HG03097 (cell line): ENCODE data around the gene DNAH8.

Experiments used
- ATAC-seq: cut with Tn5 transposase; IDR thresholded peaks from one replicate; pipeline ENCODE4 v1.9.1; 2021; ENCODE audit not compliant: unreplicated experiment, low FRiP score

The DNAH8 gene

DNA sequence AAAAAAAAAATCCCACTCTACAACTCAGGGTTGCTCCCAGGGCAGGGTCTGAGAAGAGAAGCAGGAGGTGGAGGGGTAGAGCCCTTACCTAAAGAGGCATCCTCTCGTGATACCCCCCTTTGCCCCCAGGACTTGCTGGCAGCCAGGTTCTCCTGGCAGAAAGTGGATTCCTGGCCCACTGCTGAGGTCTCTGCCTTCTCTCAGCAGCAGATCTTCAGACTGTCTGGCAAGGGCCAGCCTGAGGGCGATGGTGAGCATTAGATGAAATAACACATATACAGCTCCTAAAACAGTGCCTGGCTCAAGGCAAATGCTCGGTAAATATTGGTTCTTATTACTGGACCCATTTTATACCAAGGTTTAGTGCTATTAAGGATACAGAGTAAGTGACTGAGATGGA, 328.7 kb downstream of the DNAH8 start:
- ATAC-seq: no peak

DNA sequence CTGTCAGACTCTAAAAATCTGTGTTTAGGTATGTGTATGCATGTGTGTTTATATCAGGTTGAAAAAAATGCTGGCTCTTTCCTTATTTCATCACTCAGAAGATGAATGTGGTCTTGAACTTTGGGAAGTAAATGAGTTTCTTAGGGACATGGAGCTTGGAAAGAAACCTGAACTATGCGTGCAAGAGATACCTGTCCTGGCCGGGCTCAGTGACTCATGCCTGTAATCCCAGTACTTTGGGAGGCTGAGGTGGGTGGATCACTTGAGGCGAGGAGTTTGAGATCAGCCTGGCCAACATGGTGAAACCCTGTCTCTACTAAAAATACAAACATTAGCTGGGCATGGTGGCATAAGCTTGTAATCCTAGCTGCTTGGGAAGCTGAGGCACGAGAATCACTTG, 329.1 kb downstream of the DNAH8 start:
- ATAC-seq: no peak

DNA sequence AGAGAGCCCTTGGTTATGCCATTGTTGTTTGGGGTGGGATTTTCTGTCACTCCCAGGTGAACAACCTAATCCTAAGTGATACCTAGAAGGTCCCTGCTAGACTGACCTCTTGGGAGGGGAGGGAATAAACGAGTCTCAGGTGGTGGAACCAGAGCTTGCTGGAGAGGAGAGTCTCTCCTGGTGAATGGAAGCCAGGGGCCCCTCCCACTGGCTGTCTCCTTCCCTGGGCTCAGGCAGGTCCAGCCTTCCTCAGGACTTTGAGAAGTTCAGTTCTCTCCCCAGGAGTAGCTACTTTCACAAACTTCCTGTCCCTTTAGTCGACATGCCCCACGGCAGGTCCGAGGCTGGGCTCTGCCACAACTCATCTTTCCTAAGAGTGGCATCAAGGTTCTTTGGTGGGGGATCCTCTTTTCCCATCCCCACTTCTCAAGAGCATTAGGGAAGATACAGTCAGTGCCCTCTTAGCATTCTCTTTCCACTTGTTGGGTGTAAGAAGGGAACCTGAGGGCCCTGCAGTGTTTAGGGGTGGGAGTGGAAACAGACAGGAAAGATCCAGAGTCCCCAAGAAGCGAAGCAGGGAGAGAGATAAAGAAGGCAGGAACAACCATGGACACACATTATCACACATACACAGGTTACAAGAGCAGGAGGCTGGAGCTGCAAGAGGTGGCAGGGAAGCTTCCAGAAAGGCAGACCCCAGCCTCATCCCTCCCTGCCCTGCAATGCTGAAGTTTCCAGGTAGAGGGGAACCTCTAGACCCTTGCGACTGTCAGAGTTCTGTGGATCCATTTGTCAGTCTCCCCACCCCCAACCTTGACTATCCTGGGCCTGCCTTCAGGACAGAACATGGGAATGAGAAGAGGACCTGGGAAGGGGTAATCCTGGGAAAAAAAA, 332.6 kb downstream of the DNAH8 start:
- ATAC-seq: no peak

DNA sequence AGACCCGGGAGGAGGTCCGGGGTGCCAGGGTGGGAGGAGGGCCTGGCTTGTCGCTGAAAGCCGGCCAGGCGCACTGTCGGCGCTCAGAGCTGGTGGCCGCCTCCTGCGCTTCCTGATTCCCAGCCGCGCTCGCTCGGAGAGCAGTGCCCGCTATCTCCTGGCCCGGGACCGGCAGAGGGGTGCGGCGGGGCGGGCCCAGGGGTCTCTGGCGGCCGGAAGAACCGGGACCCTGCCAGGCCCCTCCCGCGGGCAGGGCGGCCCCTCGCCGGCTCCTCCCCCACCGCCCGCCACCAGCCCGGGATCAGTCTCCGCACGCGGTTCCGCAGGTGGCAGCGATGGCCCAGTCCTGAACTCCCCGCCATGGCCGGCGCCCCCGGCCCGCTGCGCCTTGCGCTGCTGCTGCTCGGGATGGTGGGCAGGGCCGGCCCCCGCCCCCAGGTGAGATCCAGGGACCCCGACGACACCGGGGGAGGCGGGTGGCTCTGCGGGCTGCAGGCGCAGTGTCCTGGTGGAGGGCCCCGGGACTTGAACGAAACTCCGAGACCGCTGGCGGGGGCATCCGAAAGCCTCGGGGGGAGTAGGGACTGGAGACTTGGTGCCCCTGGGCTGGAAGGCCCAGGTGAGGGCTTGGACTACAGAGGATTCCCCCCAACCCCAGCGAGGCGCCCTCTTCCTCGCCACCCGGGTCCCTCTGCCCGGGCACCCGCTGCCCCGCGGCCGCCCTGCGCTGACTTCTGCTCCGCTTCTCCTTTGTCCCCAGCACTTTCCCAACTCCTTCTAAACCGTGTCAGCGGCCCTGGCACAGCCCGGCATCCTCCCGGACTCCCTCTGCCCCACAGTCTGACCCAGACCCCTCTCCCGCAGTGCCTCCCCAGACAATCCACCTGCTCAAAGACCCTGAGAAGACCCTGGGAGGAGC, 333.6 kb downstream of the DNAH8 start, which contains the start of gene GLP1R:
Gene GLP1R, plus strand, starts transcription at position 301 of the 919 bp plus-strand sequence. Its CDS starts 60 bp downstream, at position 361.
- ATAC-seq: no peak

DNA sequence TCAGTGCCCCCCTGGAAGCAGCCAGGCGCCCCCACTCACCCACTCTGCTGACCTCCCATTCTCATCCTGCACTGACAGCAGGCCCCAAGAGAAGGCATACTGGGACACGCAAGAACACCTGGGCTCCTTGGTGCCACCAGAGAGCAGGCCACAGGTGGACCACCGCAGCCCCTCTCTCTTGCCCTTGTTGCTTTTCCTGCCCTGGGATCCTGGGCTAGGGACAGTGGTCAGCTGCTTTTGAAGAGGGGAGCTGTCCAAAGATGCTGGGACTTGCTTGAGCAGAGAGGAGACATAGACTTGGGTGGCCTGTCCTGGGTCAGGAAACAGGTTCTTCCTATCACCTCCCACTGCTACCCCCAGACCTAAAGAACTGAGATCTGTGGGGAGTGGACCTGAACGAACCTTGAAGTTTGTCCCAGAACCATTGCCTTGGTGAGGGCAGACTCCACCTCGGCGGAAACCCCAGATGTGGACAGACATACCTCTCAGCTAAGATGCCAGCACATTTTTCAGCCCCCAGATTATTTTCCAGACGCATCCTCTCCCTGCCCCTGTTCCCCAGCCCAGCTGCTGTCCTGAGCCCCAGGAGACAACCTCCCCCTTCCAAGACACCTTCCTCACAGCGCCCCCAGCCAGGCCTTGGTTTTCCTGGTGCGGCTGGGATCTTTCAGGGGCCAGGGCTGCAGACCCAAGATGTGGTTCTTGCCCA, 334.6 kb downstream of the DNAH8 start:
- ATAC-seq: no peak

DNA sequence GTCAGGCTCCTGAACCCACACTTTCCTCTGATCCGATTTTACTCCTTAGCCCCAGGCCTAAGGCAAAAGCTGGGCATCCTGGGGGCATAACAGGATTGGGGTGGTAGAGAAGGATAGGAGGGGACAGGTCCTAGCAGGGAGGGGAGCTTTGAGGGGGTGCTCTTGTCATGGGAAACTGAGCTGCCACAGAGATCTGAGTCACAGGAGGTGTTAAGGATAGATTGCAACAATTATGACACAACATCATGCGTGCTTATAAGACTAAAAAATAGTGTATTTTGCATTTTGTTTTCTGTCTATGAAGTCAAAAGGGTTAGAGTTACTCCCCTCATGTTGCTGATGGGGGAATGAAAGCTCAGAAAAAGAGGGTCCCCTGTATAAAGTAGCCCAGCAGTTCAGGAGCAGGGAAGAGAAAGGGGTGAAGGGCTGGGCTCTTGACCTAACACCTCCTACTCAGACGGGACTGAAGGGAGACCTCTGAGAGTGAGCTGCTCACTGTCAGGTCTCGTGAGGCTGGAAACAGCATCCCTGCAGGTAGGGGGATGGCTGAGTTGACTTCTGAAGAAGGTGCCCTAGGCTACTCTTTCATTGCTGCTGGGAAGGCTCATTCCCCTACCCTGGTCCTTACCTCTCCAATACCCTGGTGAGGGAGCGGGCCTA, 335.5 kb downstream of the DNAH8 start:
- ATAC-seq: no peak

DNA sequence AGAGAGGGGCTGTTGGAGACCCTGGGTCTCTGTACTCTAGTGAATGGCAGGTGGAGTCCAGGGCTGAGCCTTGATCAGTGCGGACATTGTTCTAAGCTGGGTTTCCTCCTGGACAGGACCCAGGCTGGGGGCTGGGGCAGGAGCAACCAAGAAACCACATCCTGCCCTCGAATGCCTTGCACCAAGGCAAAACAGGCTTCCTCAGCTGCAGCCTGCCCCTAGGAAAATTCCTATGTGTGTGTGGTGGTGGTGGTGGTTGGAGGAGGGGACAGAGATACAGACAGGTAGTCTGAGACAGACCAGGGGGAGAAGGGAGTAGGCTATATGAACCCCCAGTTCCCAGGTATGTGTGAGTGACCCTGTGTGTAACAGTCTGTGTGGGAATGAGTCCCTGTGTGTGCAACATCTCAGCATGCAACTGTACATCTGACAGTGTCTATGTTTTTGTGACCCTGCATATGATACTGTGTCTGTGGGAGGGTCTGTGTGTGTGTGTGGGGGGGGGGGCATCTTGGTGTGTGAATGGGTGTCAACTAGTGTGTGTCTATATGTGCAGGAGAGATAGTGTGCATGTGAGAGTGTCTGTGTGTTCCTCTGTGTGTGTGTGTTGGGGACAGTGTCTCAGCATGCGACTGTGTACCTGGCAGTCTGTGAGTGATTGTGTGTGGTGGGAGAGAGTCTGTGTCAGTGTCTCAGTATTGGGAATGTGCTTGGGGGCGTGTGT, 336.4 kb downstream of the DNAH8 start:
- no peak for ATAC-seq

DNA sequence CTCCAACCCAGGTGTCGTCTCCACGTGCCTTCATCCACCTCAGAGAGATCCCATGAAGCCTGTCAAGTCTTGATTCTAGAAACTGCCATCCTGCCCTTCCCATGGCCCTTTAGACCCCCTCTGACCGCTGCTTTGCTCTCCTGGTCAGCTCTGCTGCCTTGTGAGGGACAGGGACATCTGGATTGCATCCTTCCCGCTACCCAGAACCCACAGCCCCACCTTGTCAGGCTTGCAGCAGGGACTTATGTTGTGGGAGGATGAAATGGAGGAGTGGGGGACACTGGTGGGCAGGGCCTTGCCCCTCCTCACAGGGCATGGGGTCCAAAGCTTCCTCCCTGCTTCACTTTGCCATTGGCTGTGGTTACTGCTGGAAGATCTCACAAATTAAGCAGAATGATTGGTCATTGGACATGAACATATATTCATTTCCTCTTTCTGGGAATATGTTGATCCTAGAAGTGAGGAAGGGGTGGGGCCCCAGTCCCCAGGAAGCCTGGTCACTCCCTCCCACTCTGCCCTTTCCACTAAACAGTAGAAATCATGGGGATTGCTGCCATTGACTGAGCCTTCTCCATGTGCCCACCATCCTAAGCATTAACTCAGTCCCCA, 338.0 kb downstream of the DNAH8 start:
- no peak for ATAC-seq

DNA sequence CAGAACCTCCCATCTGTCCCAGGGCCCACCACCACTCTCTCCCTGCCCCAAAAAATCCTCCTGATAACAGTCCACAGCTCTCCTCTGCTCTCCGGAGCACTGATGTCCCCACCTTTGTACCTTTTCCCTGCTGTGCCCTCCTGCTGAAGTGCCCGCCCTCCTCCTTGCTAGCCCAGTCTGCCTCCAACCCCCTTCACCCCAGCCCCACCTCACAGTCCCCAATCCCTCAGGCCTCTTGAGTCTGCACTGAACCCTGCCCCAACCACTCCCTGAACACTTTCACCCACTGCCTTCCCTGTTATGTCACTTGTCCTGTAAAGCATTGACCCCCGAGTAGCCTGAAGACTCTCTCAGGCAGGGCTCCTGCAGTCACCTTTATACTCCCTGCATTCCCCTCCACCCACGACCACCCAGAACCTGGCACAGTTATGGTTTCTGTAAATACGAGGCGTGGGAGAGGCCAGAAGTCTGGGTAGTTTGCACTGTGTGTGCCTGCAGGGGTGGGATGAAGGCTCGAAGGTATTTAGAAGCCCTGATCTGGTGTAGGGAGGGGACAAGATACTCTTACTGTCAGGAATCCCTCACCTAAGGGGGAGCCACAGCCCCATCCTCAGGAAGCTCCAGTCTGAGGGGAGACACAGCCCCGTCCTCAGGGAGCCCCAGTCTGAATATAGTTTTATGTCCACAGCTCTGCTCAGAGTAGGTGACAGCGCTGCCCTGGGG, 338.9 kb downstream of the DNAH8 start:
- ATAC-seq: no peak

DNA sequence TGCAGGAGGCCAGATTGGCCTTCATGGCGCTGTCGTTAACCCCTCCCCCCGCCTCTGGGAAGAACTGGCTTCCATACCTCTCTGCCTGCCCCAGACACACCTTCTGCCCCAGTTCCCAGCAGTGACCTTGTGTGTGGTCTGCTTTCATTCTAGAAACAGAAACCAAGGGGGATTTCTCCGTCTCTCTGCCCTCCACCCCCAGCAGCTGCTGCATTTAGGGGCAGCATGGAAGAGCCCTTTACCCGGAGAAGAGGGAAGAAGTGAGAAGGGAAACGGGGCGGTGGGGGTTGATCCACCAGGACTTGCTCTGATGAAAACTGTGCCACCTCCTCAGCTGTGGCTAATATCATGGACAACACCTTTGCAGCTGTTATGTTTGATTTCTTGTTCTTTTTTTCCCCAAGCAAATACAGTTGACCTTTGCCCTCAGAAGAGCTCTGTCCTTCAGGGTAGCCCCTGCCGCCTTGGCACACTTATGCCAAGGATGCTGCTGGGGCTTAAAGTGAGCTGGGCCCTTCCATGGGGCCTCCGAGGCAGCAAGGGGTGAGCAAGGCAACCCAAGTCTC, 339.5 kb downstream of the DNAH8 start:
- no peak for ATAC-seq

DNA sequence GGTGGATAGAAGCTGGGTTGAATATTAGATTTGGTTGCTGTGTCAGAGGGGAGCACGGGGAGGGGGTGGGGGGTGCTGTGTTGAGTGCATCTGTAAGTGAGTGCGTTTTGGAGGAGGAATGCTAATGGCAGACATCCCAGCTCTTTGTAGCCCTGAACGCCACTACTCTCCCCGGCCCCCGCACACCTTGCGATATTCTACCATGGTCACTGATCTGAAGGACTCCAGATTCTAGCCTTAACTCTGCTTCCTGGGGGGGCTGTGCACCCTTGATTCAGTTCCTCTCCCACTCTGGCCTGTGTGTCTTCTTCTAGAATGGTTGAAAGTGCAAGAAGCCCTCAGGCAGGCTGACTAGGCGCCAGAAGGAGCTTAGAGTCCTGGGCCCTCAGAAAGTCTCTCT, 340.6 kb downstream of the DNAH8 start:
- ATAC-seq: no peak

DNA sequence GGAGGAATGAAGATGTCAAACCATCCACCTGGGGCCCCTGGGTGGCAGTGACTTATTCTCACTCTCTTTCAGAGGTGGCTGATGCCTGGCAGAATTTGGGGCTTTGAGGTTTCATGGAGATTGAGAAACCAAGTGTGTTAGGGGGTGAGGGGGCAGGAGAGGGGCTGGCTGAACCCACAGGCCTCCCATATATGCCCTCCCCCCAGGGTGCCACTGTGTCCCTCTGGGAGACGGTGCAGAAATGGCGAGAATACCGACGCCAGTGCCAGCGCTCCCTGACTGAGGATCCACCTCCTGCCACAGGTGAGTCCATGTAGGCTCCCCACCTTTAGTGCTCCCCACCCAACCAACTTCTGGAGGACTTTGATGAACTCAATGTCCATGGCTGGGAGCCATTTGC, 341.1 kb downstream of the DNAH8 start:
- no peak for ATAC-seq

DNA sequence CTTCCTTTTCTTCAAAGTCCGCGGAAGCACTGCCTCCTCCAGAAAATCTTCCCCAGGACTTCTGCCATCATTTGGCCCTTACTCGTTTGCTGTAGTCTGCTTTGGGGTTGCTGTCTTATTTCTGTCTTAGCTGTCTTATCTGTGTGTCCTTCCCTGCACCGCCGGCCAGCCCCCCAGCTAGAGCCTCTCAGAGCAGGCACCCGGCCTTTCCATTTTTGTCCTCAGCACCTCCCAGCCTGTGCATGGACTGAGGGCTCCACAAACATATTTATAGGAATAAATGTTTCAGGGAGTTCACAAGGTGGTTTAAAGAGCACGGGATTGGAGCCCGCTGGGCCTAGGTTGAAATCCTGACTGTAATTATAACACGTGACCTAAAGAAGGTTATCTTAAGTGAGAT, 341.6 kb downstream of the DNAH8 start:
- ATAC-seq: no peak

DNA sequence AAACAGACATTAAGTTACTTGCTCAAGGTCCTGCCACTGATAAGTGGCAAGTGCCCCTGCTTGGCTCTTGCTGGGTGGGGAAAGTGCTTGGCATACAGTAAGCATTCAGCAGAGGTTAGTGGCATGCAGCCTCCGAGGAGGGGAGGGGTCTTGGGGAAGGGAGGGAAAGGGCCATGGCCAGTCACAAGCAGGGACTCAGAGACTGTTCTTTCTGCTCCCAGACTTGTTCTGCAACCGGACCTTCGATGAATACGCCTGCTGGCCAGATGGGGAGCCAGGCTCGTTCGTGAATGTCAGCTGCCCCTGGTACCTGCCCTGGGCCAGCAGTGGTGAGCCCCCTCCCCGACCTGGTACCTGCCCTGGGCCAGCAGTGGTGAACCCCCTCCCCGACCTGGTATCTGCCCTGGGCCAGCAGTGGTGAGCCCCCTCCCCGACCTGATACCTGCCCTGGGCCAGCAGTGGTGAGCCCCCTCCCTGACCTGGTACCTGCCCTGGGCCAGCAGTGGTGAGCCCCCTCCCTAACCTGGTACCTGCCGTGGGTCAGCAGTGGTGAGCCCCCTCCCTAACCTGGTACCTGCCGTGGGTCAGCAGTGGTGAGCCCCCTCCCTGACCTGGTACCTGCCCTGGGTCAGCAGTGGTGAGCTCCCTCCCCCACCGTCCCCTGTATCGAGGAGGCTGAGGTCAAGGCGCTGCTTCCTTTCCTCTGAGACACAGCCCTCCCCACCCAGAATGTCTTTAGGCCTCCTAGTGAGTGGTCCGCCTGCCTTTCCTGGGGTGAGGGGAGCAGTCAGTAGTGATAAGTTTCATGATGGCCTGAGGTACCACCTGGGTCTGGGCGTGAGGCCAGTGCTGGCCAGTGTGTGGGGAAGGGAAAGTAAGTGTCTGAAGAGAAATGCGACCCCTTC, 342.4 kb downstream of the DNAH8 start:
- ATAC-seq: no peak

DNA sequence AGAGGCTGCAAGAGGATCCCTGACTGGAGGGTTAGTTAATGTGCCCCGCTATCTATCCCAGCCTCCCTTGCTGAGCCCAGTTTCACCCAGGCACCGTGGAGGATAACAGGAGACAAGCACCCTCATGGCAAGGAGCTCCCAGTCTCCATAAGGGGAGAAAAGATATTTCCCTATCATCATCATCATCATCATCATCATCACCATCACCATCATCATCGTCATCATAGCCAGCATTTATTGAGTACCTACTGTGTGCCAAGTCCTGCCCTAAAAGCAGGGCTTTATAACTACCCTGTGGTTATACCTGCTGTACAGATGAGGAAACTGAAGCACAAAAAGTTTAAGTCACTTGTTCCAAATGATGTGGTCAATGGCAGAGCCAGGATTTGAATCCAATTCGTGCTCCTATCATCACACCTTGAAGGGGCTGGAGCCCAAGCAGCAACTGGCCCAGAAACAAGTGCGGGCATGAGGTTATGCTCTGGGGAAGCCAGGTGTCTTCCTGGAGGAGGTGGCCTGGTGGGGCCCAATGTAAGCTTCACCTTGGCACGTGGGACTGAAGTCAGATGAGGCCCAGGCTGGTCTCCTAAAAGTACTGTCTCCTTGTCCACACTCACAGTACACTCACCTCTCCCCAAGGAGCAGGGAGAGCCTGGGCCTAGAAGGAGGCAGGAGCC, 343.5 kb downstream of the DNAH8 start:
- no peak for ATAC-seq

DNA sequence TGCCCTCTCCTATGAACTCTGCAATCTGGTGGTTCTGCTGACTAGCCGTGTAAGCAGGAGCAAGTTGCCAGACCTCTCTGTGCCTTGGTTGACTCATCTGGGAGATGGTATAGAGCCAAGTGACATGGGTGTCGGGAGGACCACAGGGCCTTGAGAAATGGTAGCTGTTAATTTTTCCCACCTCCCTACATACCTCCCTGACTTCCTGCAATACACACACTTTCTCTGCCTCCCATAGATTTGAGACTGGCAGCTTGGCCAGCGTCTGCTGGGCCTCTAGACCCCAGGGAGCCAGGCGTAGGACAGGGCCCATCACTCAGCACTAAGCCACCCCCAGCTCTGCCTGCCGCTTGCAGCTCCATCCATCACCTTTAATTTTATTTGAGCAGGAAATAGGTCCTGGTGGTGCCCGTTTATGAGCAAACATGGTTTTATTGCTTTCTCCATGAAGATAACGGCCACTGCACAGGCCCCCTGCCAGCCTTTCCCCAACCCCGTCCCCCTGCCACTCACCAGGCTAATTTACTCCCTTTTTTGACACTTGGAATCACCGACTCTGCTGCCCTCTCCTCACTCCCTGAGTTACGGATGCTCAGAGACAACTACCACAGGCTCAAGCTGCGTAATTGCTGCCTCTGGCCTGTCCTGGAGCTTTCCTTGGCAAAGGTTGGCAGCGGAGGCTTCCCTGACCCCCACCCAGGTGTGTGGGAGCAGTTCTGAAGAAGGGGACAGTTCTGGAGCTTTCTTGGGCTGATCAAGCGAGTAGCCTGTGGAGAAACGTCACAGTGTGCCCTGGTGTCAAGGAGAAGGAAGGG, 344.6 kb downstream of the DNAH8 start:
- ATAC-seq: no peak
